ENCODE results near the gene TTC21A. TPM values are rescaled to one million over a fixed set of nuclear protein-coding genes. Genes with fewer than 3 reads are reported as not detected.

Gene TTC21A, protein sequence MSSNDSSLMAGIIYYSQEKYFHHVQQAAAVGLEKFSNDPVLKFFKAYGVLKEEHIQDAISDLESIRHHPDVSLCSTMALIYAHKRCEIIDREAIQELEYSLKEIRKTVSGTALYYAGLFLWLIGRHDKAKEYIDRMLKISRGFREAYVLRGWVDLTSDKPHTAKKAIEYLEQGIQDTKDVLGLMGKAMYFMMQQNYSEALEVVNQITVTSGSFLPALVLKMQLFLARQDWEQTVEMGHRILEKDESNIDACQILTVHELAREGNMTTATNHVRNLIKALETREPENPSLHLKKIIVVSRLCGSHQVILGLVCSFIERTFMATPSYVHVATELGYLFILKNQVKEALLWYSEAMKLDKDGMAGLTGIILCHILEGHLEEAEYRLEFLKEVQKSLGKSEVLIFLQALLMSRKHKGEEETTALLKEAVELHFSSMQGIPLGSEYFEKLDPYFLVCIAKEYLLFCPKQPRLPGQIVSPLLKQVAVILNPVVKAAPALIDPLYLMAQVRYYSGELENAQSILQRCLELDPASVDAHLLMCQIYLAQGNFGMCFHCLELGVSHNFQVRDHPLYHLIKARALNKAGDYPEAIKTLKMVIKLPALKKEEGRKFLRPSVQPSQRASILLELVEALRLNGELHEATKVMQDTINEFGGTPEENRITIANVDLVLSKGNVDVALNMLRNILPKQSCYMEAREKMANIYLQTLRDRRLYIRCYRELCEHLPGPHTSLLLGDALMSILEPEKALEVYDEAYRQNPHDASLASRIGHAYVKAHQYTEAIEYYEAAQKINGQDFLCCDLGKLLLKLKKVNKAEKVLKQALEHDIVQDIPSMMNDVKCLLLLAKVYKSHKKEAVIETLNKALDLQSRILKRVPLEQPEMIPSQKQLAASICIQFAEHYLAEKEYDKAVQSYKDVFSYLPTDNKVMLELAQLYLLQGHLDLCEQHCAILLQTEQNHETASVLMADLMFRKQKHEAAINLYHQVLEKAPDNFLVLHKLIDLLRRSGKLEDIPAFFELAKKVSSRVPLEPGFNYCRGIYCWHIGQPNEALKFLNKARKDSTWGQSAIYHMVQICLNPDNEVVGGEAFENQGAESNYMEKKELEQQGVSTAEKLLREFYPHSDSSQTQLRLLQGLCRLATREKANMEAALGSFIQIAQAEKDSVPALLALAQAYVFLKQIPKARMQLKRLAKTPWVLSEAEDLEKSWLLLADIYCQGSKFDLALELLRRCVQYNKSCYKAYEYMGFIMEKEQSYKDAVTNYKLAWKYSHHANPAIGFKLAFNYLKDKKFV (N-terminal part only)
- total RNA-seq (2014; rRNA removed; shearing (Covaris generic)) (2.0 and 2.1 TPM in 2 replicates), polyA plus RNA-seq (2016; fragmentation: Nextera tagmentation; extraction: Ambion mirVana) (1.8 and 2.5 TPM in 2 replicates)
- long read RNA-seq, partial matches to known transcripts, result 0 of 1 reads
- long read RNA-seq, other reads (novel, unspliced or antisense), result 0 of 1 reads

DNA sequence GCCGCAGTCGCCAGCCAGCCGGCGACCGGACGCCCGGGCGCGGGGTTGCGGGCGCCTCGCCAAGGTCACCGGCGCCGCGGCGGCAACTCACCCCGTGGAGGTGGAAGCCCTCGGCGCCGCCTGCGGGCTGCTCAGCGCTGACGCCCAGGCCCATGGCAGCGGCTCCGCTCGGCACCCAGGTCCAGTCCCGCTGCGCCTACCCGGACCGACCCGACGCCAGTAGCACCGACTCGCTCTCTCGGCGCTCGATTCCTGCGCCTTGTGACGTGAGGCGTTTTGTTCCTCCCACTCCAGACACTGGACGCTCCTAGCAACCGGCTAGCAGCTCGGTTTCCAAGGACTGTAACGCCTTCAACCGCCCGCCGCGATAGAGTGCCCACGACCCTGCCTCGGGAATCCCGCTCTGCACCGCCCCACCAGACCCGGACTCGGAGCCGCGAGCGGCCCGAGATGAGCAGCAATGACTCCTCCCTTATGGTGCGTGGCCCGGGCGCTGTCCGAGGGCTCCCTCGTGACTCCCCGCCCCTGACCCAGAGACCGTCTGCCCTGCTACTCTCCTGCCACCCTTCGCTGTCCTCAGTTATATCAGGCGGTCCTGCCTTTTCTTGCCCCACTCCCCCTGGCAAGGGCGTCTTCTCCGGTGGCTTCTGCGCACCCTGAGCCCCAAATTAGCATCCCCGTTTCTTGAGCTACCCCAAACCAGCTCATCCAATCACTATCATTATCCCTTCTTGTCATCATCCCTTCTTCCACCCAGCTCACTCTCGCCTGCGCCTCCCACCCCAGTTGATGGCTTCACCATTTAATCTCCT lies at the start of gene TTC21A, which contains the start of gene GORASP1:
Gene TTC21A, plus strand, starts transcription at position 293 of the 812 bp plus-strand sequence. Its CDS starts 158 bp downstream, at position 451.
Gene GORASP1, minus strand, starts transcription at position 240 of the 812 bp plus-strand sequence. Its CDS starts 86 bp downstream, at position 154.
- Histone ChIP-seq H3K9me2 (ENCODE audit: insufficient read depth) (no peaks in the 10 kb centered on the region), H3K4me2 (peak within 1 kb of the TSS; percentile 82), H3K27me3 (ENCODE audit: insufficient read depth) (no peaks in the 10 kb centered on the region), H3K27ac (ENCODE audit: low read depth) (no peak within 1 kb of the TSS), H2AFZ (peak within 1 kb of the TSS; percentile 98), H4K20me1 (replicated peaks; ENCODE audit: insufficient read depth) (peaks cover 7% of the 10 kb centered on the region), H3K79me2 (replicated peaks; ENCODE audit: insufficient read depth) (peaks cover 9% of the 10 kb centered on the region), H3K4me1 (ENCODE audit: insufficient read depth) (no peaks in the 10 kb centered on the region), H3K36me3 (ENCODE audit: insufficient read depth) (no peaks in the 10 kb centered on the region), H3K4me3 (peak within 1 kb of the TSS; percentile 98), H3F3A (replicated peaks; ENCODE audit: low read depth) (no peaks in the 10 kb centered on the region)
- peaks cover 33% of the 10 kb centered on the region for H3K4me1 Mint-ChIP-seq
- H3K36me3 Mint-ChIP-seq (ENCODE audit: low read depth), result no peaks in the 10 kb centered on the region; the same call in 1 of the 3 replicates
- peak within 1 kb of the TSS; percentile 94 for H3K4me3 Mint-ChIP-seq
- ATAC-seq (peak; percentile 72), DNase-seq (ENCODE audit: low spot score) (peak; percentile 92)
- H3K9me3 Mint-ChIP-seq, result no peaks in the 10 kb centered on the region; the same call in 2 of the 3 replicates
- H3K27me3 Mint-ChIP-seq (ENCODE audit: insufficient read depth, low read depth, poor library complexity), result peaks cover 10% of the 10 kb centered on the region
- peak within 1 kb of the TSS; percentile 53 for H3K27ac Mint-ChIP-seq
- TF ChIP-seq EZH2 (IDR thresholded peaks at IDR 0.05; ENCODE audit: low read depth, unreplicated experiment) (no peak), CREB1 (CRISPR knock-in tag; IDR thresholded peaks at IDR 0.05; ENCODE audit: low read depth) (peak; percentile 93), STAT1 (IDR thresholded peaks at IDR 0.05; ENCODE audit: unreplicated experiment) (no peak), ZNF331 (CRISPR knock-in tag; IDR thresholded peaks at IDR 0.05; ENCODE audit: low read depth) (no peak), ZNF114 (CRISPR knock-in tag; IDR thresholded peaks at IDR 0.05) (no peak)
- TF ChIP-seq, protein P1, sequence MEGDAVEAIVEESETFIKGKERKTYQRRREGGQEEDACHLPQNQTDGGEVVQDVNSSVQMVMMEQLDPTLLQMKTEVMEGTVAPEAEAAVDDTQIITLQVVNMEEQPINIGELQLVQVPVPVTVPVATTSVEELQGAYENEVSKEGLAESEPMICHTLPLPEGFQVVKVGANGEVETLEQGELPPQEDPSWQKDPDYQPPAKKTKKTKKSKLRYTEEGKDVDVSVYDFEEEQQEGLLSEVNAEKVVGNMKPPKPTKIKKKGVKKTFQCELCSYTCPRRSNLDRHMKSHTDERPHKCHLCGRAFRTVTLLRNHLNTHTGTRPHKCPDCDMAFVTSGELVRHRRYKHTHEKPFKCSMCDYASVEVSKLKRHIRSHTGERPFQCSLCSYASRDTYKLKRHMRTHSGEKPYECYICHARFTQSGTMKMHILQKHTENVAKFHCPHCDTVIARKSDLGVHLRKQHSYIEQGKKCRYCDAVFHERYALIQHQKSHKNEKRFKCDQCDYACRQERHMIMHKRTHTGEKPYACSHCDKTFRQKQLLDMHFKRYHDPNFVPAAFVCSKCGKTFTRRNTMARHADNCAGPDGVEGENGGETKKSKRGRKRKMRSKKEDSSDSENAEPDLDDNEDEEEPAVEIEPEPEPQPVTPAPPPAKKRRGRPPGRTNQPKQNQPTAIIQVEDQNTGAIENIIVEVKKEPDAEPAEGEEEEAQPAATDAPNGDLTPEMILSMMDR (conservative IDR thresholded peaks at IDR 0.05; ENCODE audit: low read depth in 2 of 2), result no peak
- TF ChIP-seq, protein P2, sequence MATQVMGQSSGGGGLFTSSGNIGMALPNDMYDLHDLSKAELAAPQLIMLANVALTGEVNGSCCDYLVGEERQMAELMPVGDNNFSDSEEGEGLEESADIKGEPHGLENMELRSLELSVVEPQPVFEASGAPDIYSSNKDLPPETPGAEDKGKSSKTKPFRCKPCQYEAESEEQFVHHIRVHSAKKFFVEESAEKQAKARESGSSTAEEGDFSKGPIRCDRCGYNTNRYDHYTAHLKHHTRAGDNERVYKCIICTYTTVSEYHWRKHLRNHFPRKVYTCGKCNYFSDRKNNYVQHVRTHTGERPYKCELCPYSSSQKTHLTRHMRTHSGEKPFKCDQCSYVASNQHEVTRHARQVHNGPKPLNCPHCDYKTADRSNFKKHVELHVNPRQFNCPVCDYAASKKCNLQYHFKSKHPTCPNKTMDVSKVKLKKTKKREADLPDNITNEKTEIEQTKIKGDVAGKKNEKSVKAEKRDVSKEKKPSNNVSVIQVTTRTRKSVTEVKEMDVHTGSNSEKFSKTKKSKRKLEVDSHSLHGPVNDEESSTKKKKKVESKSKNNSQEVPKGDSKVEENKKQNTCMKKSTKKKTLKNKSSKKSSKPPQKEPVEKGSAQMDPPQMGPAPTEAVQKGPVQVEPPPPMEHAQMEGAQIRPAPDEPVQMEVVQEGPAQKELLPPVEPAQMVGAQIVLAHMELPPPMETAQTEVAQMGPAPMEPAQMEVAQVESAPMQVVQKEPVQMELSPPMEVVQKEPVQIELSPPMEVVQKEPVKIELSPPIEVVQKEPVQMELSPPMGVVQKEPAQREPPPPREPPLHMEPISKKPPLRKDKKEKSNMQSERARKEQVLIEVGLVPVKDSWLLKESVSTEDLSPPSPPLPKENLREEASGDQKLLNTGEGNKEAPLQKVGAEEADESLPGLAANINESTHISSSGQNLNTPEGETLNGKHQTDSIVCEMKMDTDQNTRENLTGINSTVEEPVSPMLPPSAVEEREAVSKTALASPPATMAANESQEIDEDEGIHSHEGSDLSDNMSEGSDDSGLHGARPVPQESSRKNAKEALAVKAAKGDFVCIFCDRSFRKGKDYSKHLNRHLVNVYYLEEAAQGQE (IDR thresholded peaks at IDR 0.05; ENCODE audit: unreplicated experiment), result no peak
- TF ChIP-seq, protein P3, sequence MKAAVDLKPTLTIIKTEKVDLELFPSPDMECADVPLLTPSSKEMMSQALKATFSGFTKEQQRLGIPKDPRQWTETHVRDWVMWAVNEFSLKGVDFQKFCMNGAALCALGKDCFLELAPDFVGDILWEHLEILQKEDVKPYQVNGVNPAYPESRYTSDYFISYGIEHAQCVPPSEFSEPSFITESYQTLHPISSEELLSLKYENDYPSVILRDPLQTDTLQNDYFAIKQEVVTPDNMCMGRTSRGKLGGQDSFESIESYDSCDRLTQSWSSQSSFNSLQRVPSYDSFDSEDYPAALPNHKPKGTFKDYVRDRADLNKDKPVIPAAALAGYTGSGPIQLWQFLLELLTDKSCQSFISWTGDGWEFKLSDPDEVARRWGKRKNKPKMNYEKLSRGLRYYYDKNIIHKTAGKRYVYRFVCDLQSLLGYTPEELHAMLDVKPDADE (IDR thresholded peaks at IDR 0.05), result no peak

Measured in GM23338 (cell line).